Neural progenitor cell (in vitro differentiated cells): Measurements from ENCODE around the gene FLVCR1.

Experiments used
- EZH2 ChIP-seq: fragments of 200-600 bp; sonication (generic); IDR thresholded peaks from 2 replicates; pipeline ENCODE4 v1.6.1; 2017; ENCODE audit warnings: antibody characterized with exemption, mild to moderate bottlenecking, moderate library complexity
- TF ChIP-seq, protein P1 (sequence below): fragments of 200-600 bp; sonication (generic); IDR thresholded peaks from 2 replicates; pipeline ENCODE4 v1.5.1; 2017; ENCODE audit warnings: antibody characterized with exemption, mild to moderate bottlenecking

DNA sequence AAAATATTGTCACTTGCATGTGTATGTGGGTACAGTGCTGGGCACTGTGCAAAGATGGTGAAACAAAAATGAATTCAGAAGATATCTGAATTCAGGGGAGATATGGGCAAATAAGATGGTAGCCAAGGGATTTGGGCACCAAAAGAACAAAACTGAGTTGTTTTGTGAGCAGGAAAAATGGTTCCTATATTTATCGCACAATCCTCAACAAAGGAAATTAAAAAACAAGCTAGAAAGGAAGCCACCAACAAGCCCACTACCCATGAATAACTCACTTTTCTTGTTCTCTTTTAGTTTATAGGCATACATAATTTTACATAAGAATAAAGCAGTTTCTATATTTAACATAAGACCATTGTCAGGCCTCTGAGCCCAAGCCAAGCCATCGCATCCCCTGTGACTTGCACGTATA is 51.6 kb downstream of the FLVCR1 start:
- TF ChIP-seq, protein P1, sequence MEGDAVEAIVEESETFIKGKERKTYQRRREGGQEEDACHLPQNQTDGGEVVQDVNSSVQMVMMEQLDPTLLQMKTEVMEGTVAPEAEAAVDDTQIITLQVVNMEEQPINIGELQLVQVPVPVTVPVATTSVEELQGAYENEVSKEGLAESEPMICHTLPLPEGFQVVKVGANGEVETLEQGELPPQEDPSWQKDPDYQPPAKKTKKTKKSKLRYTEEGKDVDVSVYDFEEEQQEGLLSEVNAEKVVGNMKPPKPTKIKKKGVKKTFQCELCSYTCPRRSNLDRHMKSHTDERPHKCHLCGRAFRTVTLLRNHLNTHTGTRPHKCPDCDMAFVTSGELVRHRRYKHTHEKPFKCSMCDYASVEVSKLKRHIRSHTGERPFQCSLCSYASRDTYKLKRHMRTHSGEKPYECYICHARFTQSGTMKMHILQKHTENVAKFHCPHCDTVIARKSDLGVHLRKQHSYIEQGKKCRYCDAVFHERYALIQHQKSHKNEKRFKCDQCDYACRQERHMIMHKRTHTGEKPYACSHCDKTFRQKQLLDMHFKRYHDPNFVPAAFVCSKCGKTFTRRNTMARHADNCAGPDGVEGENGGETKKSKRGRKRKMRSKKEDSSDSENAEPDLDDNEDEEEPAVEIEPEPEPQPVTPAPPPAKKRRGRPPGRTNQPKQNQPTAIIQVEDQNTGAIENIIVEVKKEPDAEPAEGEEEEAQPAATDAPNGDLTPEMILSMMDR = no peak
- TF ChIP-seq EZH2 = no peak
